HEK293 (cell line): Measurements from ENCODE around the gene NPW.

ENCODE experiments used
- CTCF ChIA-PET: fragments of 350-600 bp; formaldehyde crosslinking; extraction: SDS; loops from one replicate; lab custom pipeline; 2021; ENCODE audit warnings: antibody characterized with exemption; lab: Yijun Ruan, JAX
- POLR2A ChIA-PET: fragments of 300-600 bp; formaldehyde crosslinking; extraction: SDS; loops from one replicate; lab custom pipeline; 2020; ENCODE audit warnings: antibody characterized with exemption, inconsistent platforms; lab: Yijun Ruan, JAX
- H3K27ac ChIP-seq: fragments of 200-500 bp; sonication (Bioruptor generic); 2 replicates; pipeline ENCODE4 v1.5.1; 2014; ENCODE audit warnings: low read depth, low read length, control low read depth, inconsistent platforms; ENCODE audit errors: extremely low read depth
- H3K36me3 ChIP-seq, 2 experiments: fragments of 200-500 bp in 1 of 2; sonication (Bioruptor generic) in 1 of 2; 1 replicate in 1 of 2; 2 replicates in 1 of 2; pipeline ENCODE4 v1.5.1; 2014 to 2017; ENCODE audit warnings: inconsistent platforms in 2 of 2, low read length in 2 of 2; ENCODE audit not compliant: control insufficient read depth in 2 of 2, insufficient read depth in 1 of 2
- H3K4me1 ChIP-seq: fragments of 200-500 bp; sonication (Bioruptor generic); 2 replicates; pipeline ENCODE4 v1.5.1; 2014; ENCODE audit warnings: mild to moderate bottlenecking, low read length, inconsistent platforms; ENCODE audit not compliant: control insufficient read depth, insufficient read depth
- H3K4me3 ChIP-seq: 2 replicates; pipeline ENCODE4 v1.5.1; 2011; ENCODE audit warnings: low read depth, mild to moderate bottlenecking, control low read depth, low read length, moderate library complexity
- H3K9me3 ChIP-seq: fragments of 200-500 bp; sonication (Bioruptor generic); 2 replicates; pipeline ENCODE4 v1.5.1; 2014; ENCODE audit warnings: low read depth, low read length, inconsistent platforms; ENCODE audit not compliant: control insufficient read depth, insufficient read depth
- BCL11B ChIP-seq: fragments of 450-650 bp; formaldehyde crosslinking; IDR thresholded peaks from 2 replicates; pipeline ENCODE4 v1.5.1; 2016; ENCODE audit warnings: low read depth, missing biosample characterization, missing genetic modification characterization
- EGR2 ChIP-seq: fragments of 450-650 bp; formaldehyde crosslinking; IDR thresholded peaks from 2 replicates; pipeline ENCODE4 v1.5.1; 2016; ENCODE audit warnings: low read depth, missing biosample characterization, missing genetic modification characterization
- FEZF1 ChIP-seq: fragments of 450-650 bp; formaldehyde crosslinking; IDR thresholded peaks from 2 replicates; pipeline ENCODE4 v1.5.1; 2016; ENCODE audit warnings: missing biosample characterization, missing genetic modification characterization
- GLIS1 ChIP-seq: fragments of 450-650 bp; formaldehyde crosslinking; IDR thresholded peaks from 2 replicates; pipeline ENCODE4 v1.5.1; 2016; ENCODE audit warnings: missing biosample characterization, missing genetic modification characterization
- GLIS2 ChIP-seq: fragments of 450-650 bp; formaldehyde crosslinking; IDR thresholded peaks from 2 replicates; pipeline ENCODE4 v1.5.1; 2016; ENCODE audit warnings: missing biosample characterization, missing genetic modification characterization
- KLF1 ChIP-seq: fragments of 450-650 bp; formaldehyde crosslinking; IDR thresholded peaks from 2 replicates; pipeline ENCODE4 v1.5.1; 2016; ENCODE audit warnings: missing biosample characterization, missing genetic modification characterization
- KLF8 ChIP-seq: fragments of 450-650 bp; formaldehyde crosslinking; IDR thresholded peaks from 2 replicates; pipeline ENCODE4 v1.5.1; 2016; ENCODE audit warnings: missing biosample characterization, missing genetic modification characterization
- SP2 ChIP-seq: fragments of 450-650 bp; formaldehyde crosslinking; IDR thresholded peaks from 2 replicates; pipeline ENCODE4 v1.5.1; 2016; ENCODE audit warnings: missing biosample characterization, missing genetic modification characterization
- YY1 ChIP-seq: fragments of 450-650 bp; formaldehyde crosslinking; IDR thresholded peaks from 2 replicates; pipeline ENCODE4 v1.5.1; 2018; ENCODE audit warnings: missing biosample characterization, missing genetic modification characterization
- ZBTB21 ChIP-seq: fragments of 450-650 bp; formaldehyde crosslinking; IDR thresholded peaks from 2 replicates; pipeline ENCODE4 v1.5.1; 2017; ENCODE audit warnings: missing biosample characterization, missing genetic modification characterization
- ZBTB7A ChIP-seq: fragments of 450-650 bp; formaldehyde crosslinking; IDR thresholded peaks from 2 replicates; pipeline ENCODE4 v1.5.1; 2016; ENCODE audit warnings: low read depth, missing biosample characterization, missing genetic modification characterization
- ZBTB8A ChIP-seq: fragments of 450-650 bp; formaldehyde crosslinking; IDR thresholded peaks from 2 replicates; pipeline ENCODE4 v1.5.1; 2016; ENCODE audit warnings: missing biosample characterization, missing genetic modification characterization
- ZFHX2 ChIP-seq: fragments of 450-650 bp; formaldehyde crosslinking; conservative IDR thresholded peaks from 2 replicates; pipeline ENCODE4 v1.5.1; 2016; ENCODE audit warnings: missing biosample characterization, missing genetic modification characterization
- ZIC2 ChIP-seq: fragments of 450-650 bp; formaldehyde crosslinking; IDR thresholded peaks from 2 replicates; pipeline ENCODE4 v1.5.1; 2016; ENCODE audit warnings: missing biosample characterization, missing genetic modification characterization
- ZNF140 ChIP-seq: fragments of 450-650 bp; formaldehyde crosslinking; IDR thresholded peaks from 2 replicates; pipeline ENCODE4 v1.5.1; 2016; ENCODE audit warnings: missing biosample characterization, missing genetic modification characterization
- ZNF174 ChIP-seq: fragments of 450-650 bp; formaldehyde crosslinking; IDR thresholded peaks from 2 replicates; pipeline ENCODE4 v1.5.0; 2017; ENCODE audit warnings: missing biosample characterization, mild to moderate bottlenecking, missing genetic modification characterization
- ZNF221 ChIP-seq: fragments of 450-650 bp; formaldehyde crosslinking; IDR thresholded peaks from 2 replicates; pipeline ENCODE4 v1.5.1; 2017; ENCODE audit warnings: missing biosample characterization, missing genetic modification characterization, borderline replicate concordance
- ZNF324 ChIP-seq: fragments of 450-650 bp; formaldehyde crosslinking; IDR thresholded peaks from 2 replicates; pipeline ENCODE4 v1.5.1; 2016; ENCODE audit warnings: missing biosample characterization, missing genetic modification characterization
- ZNF398 ChIP-seq: fragments of 450-650 bp; formaldehyde crosslinking; IDR thresholded peaks from 2 replicates; pipeline ENCODE4 v1.5.1; 2017; ENCODE audit warnings: missing biosample characterization, missing genetic modification characterization
- ZNF473 ChIP-seq: fragments of 450-650 bp; formaldehyde crosslinking; IDR thresholded peaks from 2 replicates; pipeline ENCODE4 v1.5.1; 2017; ENCODE audit warnings: missing biosample characterization, missing genetic modification characterization
- ZNF600 ChIP-seq: fragments of 450-650 bp; formaldehyde crosslinking; IDR thresholded peaks from 2 replicates; pipeline ENCODE4 v1.5.1; 2016; ENCODE audit warnings: missing biosample characterization, missing genetic modification characterization
- ZNF76 ChIP-seq: fragments of 450-650 bp; formaldehyde crosslinking; IDR thresholded peaks from 2 replicates; pipeline ENCODE4; 2016; ENCODE audit warnings: low read depth, missing biosample characterization, missing genetic modification characterization, borderline replicate concordance
- ZNF837 ChIP-seq: fragments of 450-650 bp; formaldehyde crosslinking; IDR thresholded peaks from 2 replicates; pipeline ENCODE4 v1.5.1; 2016; ENCODE audit warnings: missing biosample characterization, missing genetic modification characterization
- TF ChIP-seq, protein P1 (sequence below): fragments of 450-650 bp; formaldehyde crosslinking; IDR thresholded peaks from 2 replicates; pipeline ENCODE4 v1.5.1; 2016; ENCODE audit warnings: missing biosample characterization, missing genetic modification characterization
- TF ChIP-seq, protein P2 (sequence below): fragments of 450-650 bp; formaldehyde crosslinking; IDR thresholded peaks from 2 replicates; pipeline ENCODE4 v1.5.1; 2017; ENCODE audit warnings: missing biosample characterization, missing genetic modification characterization
- TF ChIP-seq, protein P3 (sequence below): fragments of 450-650 bp; formaldehyde crosslinking; IDR thresholded peaks from 2 replicates; pipeline ENCODE4 v1.5.1; 2016; ENCODE audit warnings: missing biosample characterization, missing genetic modification characterization

Gene NPW

DNA sequence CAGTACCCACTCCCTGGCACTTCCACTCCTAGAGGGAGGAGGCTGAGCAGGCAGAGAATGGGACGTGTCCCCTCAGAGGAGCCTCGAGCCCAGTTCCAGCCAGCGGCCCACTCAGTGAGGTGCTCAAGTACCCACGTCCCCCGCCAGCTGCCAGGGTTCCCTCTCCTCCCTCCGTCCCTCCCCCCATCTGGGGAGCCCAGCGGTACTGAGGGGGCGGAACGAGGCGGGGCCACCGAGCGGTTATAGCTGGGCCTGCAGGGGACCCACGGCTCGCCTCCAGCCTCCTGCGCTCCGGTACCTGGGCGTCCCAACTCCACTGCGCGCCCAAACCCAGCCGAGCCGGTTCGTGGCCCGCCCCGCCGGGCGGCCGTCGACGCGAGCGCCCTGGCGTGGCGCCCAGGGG lies at the start of gene NPW:
NPW (plus strand) TSS at position 268 of the 403 bp plus-strand sequence.
- Histone ChIP-seq H3K27ac (no peak within 1 kb of the TSS), H3K4me1 (peaks cover 9% of the 10 kb centered on the region), H3K36me3 (no peaks in the 10 kb centered on the region), H3K9me3 (no peaks in the 10 kb centered on the region), H3K4me3 (peak within 1 kb of the TSS; percentile 9)
- TF ChIP-seq SP2 (tag by site-specific recombination) = peak; percentile 48
- TF ChIP-seq ZNF174 (tag by site-specific recombination) = no peak
- peak; percentile 20; the same call in 1 of the 2 replicates for TF ChIP-seq ZNF600 (tag by site-specific recombination)
- TF ChIP-seq, protein P1, sequence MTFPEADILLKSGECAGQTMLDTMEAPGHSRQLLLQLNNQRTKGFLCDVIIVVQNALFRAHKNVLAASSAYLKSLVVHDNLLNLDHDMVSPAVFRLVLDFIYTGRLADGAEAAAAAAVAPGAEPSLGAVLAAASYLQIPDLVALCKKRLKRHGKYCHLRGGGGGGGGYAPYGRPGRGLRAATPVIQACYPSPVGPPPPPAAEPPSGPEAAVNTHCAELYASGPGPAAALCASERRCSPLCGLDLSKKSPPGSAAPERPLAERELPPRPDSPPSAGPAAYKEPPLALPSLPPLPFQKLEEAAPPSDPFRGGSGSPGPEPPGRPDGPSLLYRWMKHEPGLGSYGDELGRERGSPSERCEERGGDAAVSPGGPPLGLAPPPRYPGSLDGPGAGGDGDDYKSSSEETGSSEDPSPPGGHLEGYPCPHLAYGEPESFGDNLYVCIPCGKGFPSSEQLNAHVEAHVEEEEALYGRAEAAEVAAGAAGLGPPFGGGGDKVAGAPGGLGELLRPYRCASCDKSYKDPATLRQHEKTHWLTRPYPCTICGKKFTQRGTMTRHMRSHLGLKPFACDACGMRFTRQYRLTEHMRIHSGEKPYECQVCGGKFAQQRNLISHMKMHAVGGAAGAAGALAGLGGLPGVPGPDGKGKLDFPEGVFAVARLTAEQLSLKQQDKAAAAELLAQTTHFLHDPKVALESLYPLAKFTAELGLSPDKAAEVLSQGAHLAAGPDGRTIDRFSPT (tag by site-specific recombination) = peak; percentile 63
- peak; percentile 40; the same call in 1 of the 2 replicates for TF ChIP-seq ZNF398 (tag by site-specific recombination)
- no peak for TF ChIP-seq ZNF221 (tag by site-specific recombination)
- 0 out of 2 replicates have a peak, but pooled peaks have one; percentile 21 for TF ChIP-seq KLF1 (tag by site-specific recombination)
- TF ChIP-seq ZFHX2 (tag by site-specific recombination) = peak; percentile 70
- TF ChIP-seq ZNF140 (tag by site-specific recombination) = no peak
- TF ChIP-seq ZBTB8A (tag by site-specific recombination) = 0 out of 2 replicates have a peak, but pooled peaks have one; percentile 17
- no peak for TF ChIP-seq YY1 (tag by site-specific recombination)
- TF ChIP-seq ZNF473 (tag by site-specific recombination) = no peak
- TF ChIP-seq EGR2 (tag by site-specific recombination) = peak; percentile 53; the same call in 1 of the 2 replicates
- ChIA-PET POLR2A (no interaction called here), CTCF (interaction anchor here (0.5 to 1.0 kb wide), 3 partner anchors 46 to 121 kb away, joined by 3 to 5 read pairs (median 3); no protein-coding TSS in a partner anchor)

DNA sequence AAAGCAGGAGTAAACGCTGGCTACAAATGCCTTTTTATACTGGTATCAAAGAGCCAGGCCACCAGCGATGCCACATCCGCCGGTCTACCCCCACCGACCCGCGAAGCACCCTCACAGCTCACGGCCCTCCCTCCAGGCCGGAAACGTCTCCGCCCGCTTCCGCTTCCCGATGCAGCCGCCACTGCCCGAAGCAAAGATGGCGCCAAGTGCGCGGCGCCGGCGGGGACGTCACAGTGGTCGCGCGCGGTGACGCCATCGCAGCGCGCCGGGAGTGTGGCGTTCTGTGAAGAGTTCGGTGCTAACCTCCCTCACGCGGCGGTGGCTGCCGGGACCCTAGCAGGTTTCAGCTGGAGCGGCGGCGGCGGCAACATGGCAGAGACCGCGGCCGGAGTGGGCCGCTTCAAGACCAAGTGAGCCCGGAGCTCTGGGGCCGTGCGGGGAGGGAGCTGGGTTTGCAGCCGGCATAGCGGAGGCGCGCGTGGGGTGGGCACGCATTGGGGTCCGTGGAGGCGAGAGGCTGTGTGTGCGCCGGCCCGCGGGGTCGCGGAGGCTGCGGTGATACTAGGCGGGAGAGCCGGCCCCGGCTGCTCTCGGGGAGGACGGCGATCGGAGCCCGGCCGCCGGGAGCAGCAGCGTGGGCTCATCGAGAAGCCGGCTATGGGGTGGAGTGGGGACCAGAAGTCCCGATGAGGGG lies 47.6 kb upstream of the NPW start, which contains the start of gene TBL3:
TBL3 (plus strand) TSS at position 258 of the 694 bp plus-strand sequence; CDS start at position 370, 112 bp downstream.
- Histone ChIP-seq H3K27ac (peak within 1 kb of the TSS; percentile 88), H3K4me1 (no peaks in the 10 kb centered on the region), H3K9me3 (no peaks in the 10 kb centered on the region), H3K36me3 (peaks cover 0 to 32% of the 10 kb centered on the region in 2 experiments; a peak in 1 of 3 replicates), H3K4me3 (peak within 1 kb of the TSS; percentile 97)
- ChIA-PET CTCF (interaction anchor here (0.6 to 1.2 kb wide), 2 partner anchors 11 to 92 kb away, joined by 3 to 4 read pairs; no protein-coding TSS in a partner anchor), POLR2A (interaction anchor here (0.7 to 1.9 kb wide), 14 partner anchors 9 to 781 kb away, joined by 3 to 17 read pairs (median 3); partner anchors contain the start of genes GFER, MLST8, MSRB1 and NUBP2)
- TF ChIP-seq ZIC2 (tag by site-specific recombination) (0 out of 2 replicates have a peak, but pooled peaks have one; percentile 48), ZNF76 (tag by site-specific recombination) (peak; percentile 96), ZBTB21 (tag by site-specific recombination) (peak; percentile 98), GLIS2 (peak; percentile 91), ZBTB7A (tag by site-specific recombination) (peak; percentile 96), ZNF473 (tag by site-specific recombination) (no peak), KLF8 (peak; percentile 98), GLIS1 (tag by site-specific recombination) (peak; percentile 84), FEZF1 (tag by site-specific recombination) (0 out of 2 replicates have a peak, but pooled peaks have one; percentile 6), BCL11B (tag by site-specific recombination) (no peak), ZNF837 (tag by site-specific recombination) (no peak), ZNF324 (peak; percentile 88)
- TF ChIP-seq, protein P2, sequence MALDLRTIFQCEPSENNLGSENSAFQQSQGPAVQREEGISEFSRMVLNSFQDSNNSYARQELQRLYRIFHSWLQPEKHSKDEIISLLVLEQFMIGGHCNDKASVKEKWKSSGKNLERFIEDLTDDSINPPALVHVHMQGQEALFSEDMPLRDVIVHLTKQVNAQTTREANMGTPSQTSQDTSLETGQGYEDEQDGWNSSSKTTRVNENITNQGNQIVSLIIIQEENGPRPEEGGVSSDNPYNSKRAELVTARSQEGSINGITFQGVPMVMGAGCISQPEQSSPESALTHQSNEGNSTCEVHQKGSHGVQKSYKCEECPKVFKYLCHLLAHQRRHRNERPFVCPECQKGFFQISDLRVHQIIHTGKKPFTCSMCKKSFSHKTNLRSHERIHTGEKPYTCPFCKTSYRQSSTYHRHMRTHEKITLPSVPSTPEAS = 0 out of 2 replicates have a peak, but pooled peaks have one; percentile 6
- TF ChIP-seq, protein P3, sequence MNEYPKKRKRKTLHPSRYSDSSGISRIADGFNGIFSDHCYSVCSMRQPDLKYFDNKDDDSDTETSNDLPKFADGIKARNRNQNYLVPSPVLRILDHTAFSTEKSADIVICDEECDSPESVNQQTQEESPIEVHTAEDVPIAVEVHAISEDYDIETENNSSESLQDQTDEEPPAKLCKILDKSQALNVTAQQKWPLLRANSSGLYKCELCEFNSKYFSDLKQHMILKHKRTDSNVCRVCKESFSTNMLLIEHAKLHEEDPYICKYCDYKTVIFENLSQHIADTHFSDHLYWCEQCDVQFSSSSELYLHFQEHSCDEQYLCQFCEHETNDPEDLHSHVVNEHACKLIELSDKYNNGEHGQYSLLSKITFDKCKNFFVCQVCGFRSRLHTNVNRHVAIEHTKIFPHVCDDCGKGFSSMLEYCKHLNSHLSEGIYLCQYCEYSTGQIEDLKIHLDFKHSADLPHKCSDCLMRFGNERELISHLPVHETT (tag by site-specific recombination) = peak; percentile 99
